OCI-LY3 (cell line): ENCODE results near the gene PTPRA.
"Not testable (repeated sequence)": the region's sequence is repeated elsewhere in the genome, so short reads cannot be mapped to it uniquely, and the experiment has no call there.

Experiments used
- H2AFZ ChIP-seq: fragments of 200-600, 300-600 bp; shearing (Covaris generic); 2 replicates; pipeline ENCODE4 v1.6.0; 2014; ENCODE audit warnings: antibody characterized with exemption, low read depth, low read length
- H3K27ac ChIP-seq: fragments of 200-600, 300-600 bp; sonication (generic); 2 replicates; pipeline ENCODE4 v1.5.1; 2014; ENCODE audit warnings: mild to moderate bottlenecking, low read length, moderate library complexity, mixed read lengths
- H3K27me3 ChIP-seq: fragments of 200-600, 300-600 bp; sonication (generic); 2 replicates; pipeline ENCODE4 v1.6.1; 2014; ENCODE audit warnings: low read depth, low read length, mixed read lengths
- H3K36me3 ChIP-seq: fragments of 200-600, 300-600 bp; sonication (generic); replicated peaks from 2 replicates; pipeline ENCODE3; 2014; ENCODE audit warnings: low read depth, low read length, mixed read lengths
- H3K4me1 ChIP-seq: fragments of 300-600, 200-600 bp; sonication (generic); 2 replicates; pipeline ENCODE4 v1.6.1; 2014; ENCODE audit warnings: low read length, mixed read lengths
- H3K4me2 ChIP-seq: fragments of 200-600, 300-600 bp; sonication (generic); 2 replicates; pipeline ENCODE4 v1.6.1; 2014; ENCODE audit warnings: low read length, mixed read lengths
- H3K4me3 ChIP-seq: fragments of 300-600, 200-600 bp; sonication (generic); 2 replicates; pipeline ENCODE4 v1.5.1; 2014; ENCODE audit warnings: antibody characterized with exemption, mild to moderate bottlenecking, low read length, moderate library complexity
- H3K79me2 ChIP-seq: fragments of 300-600, 200-600 bp; shearing (Covaris generic); 2 replicates; pipeline ENCODE4 v1.6.1; 2014; ENCODE audit warnings: mild to moderate bottlenecking, low read length, mixed read lengths
- H3K9ac ChIP-seq: fragments of 300-600, 200-600 bp; shearing (Covaris generic); 2 replicates; pipeline ENCODE4 v1.6.0; 2014; ENCODE audit warnings: mild to moderate bottlenecking, low read length, moderate library complexity
- H3K9me3 ChIP-seq: fragments of 200-600, 300-600 bp; shearing (Covaris generic); 2 replicates; pipeline ENCODE4 v1.6.1; 2014; ENCODE audit warnings: low read length, mixed read lengths; ENCODE audit not compliant: insufficient read depth
- H4K20me1 ChIP-seq: fragments of 200-600, 300-600 bp; sonication (generic); 2 replicates; pipeline ENCODE4 v1.6.1; 2016; ENCODE audit warnings: low read length, mixed read lengths; ENCODE audit not compliant: insufficient read depth
- CTCF ChIP-seq: fragments of 200-600, 300-600 bp; sonication (generic); IDR thresholded peaks from 2 replicates; pipeline ENCODE4 v1.5.1; 2014; ENCODE audit warnings: antibody characterized with exemption, low read length, low read depth
- EZH2phosphoT487 ChIP-seq: fragments of 200-600 bp; shearing (Covaris generic); IDR thresholded peaks from 2 replicates; pipeline ENCODE4 v1.6.1; 2018; ENCODE audit warnings: antibody characterized with exemption, mixed run types, low read depth

PTPRA gene

GRCh38 chr20:3021777-3022176, 148.5 kb downstream of the PTPRA start:
- no peak overlapping the region for H3K4me2 ChIP-seq
- H3K36me3 ChIP-seq, result peaks cover 47% of the 10 kb centered on the region
- H3K9me3 ChIP-seq, result no peaks in the 10 kb centered on the region
- TF ChIP-seq EZH2phosphoT487, result no peak
- TF ChIP-seq CTCF, result no peak
- no peaks in the 10 kb centered on the region for H4K20me1 ChIP-seq
- H3K27ac ChIP-seq, result no peak overlapping the region
- H3K4me3 ChIP-seq, result no peak overlapping the region
- H2AFZ ChIP-seq, result no peak overlapping the region
- H3K27me3 ChIP-seq, result no peaks in the 10 kb centered on the region
- no peak overlapping the region for H3K9ac ChIP-seq
- H3K79me2 ChIP-seq, result no peaks in the 10 kb centered on the region
- H3K4me1 ChIP-seq, result no peaks in the 10 kb centered on the region

GRCh38 chr20:3022559-3023490, 149.5 kb downstream of the PTPRA start:
- not testable (repeated sequence) for H3K27me3 ChIP-seq, H3K4me1 ChIP-seq, H3K79me2 ChIP-seq, H3K4me2 ChIP-seq, H3K27ac ChIP-seq, H3K9me3 ChIP-seq, H4K20me1 ChIP-seq, H2AFZ ChIP-seq, H3K4me3 ChIP-seq, H3K9ac ChIP-seq
- H3K36me3 ChIP-seq, result peaks cover 42% of the 10 kb centered on the region

GRCh38 chr20:3027987-3028386, 154.7 kb downstream of the PTPRA start:
- Histone ChIP-seq H3K4me3 (no peak overlapping the region), H4K20me1 (no peaks in the 10 kb centered on the region), H3K4me2 (no peak overlapping the region), H3K27me3 (no peaks in the 10 kb centered on the region), H3K36me3 (peaks cover 48% of the 10 kb centered on the region), H3K9me3 (no peaks in the 10 kb centered on the region), H3K4me1 (no peaks in the 10 kb centered on the region), H3K79me2 (no peaks in the 10 kb centered on the region), H3K27ac (no peak overlapping the region), H3K9ac (no peak overlapping the region), H2AFZ (no peak overlapping the region)
- TF ChIP-seq EZH2phosphoT487, result no peak
- no peak for TF ChIP-seq CTCF

GRCh38 chr20:3031524-3032147, 158.4 kb downstream of the PTPRA start:
- Histone ChIP-seq H3K36me3 (peaks cover 43% of the 10 kb centered on the region), H3K27me3 (no peaks in the 10 kb centered on the region), H3K27ac (no peak overlapping the region), H3K9me3 (no peaks in the 10 kb centered on the region), H3K9ac (no peak overlapping the region), H3K4me3 (no peak overlapping the region), H2AFZ (no peak overlapping the region), H4K20me1 (no peaks in the 10 kb centered on the region), H3K79me2 (no peaks in the 10 kb centered on the region), H3K4me2 (no peak overlapping the region), H3K4me1 (no peaks in the 10 kb centered on the region)
- TF ChIP-seq CTCF (no peak), EZH2phosphoT487 (no peak)
